Osteoblast (primary cell): ENCODE data around the gene SYT17. TPM values are rescaled to one million over a fixed set of nuclear protein-coding genes. Genes with fewer than 3 reads are reported as not detected.

ENCODE experiments used
- DNase-seq: peaks from one replicate; pipeline ENCODE4 v3.0.0; 2011; ENCODE audit warnings: low spot score, mixed read lengths; ENCODE audit not compliant: insufficient read length; ENCODE audit errors: missing footprints
- H2AFZ ChIP-seq: 2 replicates; pipeline ENCODE4 v1.6.0; 2011; ENCODE audit warnings: mild to moderate bottlenecking, low read length
- H3K27ac ChIP-seq: 2 replicates; pipeline ENCODE4 v1.5.1; 2011; ENCODE audit warnings: mild to moderate bottlenecking, low read depth, low read length, moderate library complexity
- H3K27me3 ChIP-seq: 2 replicates; pipeline ENCODE4 v1.6.0; 2012; ENCODE audit warnings: mild to moderate bottlenecking, control low read depth, inconsistent platforms, low read length, moderate library complexity; ENCODE audit not compliant: insufficient read depth
- H3K36me3 ChIP-seq: 2 replicates; pipeline ENCODE4 v1.5.1; 2011; ENCODE audit warnings: mild to moderate bottlenecking, low read length, control low read depth, moderate library complexity; ENCODE audit not compliant: insufficient read depth
- H3K4me1 ChIP-seq: 2 replicates; pipeline ENCODE4 v1.5.1; 2011; ENCODE audit warnings: mild to moderate bottlenecking, low read length, control low read depth, moderate library complexity; ENCODE audit not compliant: insufficient read depth
- H3K4me2 ChIP-seq: 2 replicates; pipeline ENCODE4 v1.6.0; 2011; ENCODE audit warnings: mild to moderate bottlenecking, low read length; ENCODE audit not compliant: insufficient read depth
- H3K4me3 ChIP-seq: fragments of 200-600 bp; sonication (generic); 3 replicates; pipeline ENCODE4 v1.5.1; 2012; ENCODE audit warnings: mild to moderate bottlenecking, low read length, inconsistent platforms; ENCODE audit not compliant: insufficient read depth
- H3K79me2 ChIP-seq: 2 replicates; pipeline ENCODE4 v1.6.0; 2012; ENCODE audit warnings: mild to moderate bottlenecking, low read length, control low read depth, inconsistent platforms; ENCODE audit not compliant: insufficient read depth
- H3K9me3 ChIP-seq: 2 replicates; pipeline ENCODE4 v1.5.1; 2011; ENCODE audit warnings: low read depth, low read length, control low read depth
- H4K20me1 ChIP-seq: 2 replicates; pipeline ENCODE4 v1.6.0; 2012; ENCODE audit warnings: mild to moderate bottlenecking, low read length, control low read depth; ENCODE audit not compliant: insufficient read depth
- CTCF ChIP-seq: IDR thresholded peaks from 2 replicates; pipeline ENCODE4 v1.5.1; 2011; ENCODE audit warnings: mild to moderate bottlenecking, low read depth, low read length, moderate library complexity; ENCODE audit errors: extremely low read depth
- total RNA-seq: library from RNA; depleted of rRNA; stranded (reverse); fragments of >200 nt; gene quantifications from 2 replicates; pipeline ENCODE4 v1.2.3, GENCODE V29; 2012

The SYT17 gene
- total RNA-seq, 1 donor: under 0.01 TPM

DNA sequence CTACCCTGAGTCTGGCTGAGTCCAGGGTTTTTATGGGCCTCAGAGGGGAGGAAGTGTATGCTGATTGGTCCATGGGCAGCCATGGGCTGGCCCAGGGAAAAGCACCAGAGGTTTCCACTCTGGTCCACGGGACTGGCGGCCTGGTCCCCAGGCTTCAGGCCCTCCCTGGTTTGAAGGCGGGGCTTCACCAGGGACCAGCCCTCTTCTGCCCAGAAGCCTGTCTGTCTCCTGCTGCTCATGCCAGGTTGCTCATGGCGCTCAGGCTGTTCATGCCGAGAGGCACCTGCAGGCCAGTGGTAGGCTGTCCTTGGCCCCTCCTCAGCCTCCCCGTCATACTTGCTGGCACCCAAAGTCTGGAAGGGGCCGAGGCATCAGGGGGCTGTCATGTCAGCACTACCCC is 72.5 kb downstream of the SYT17 start:
- Histone ChIP-seq H4K20me1 (no peaks in the 10 kb centered on the region), H3K4me1 (no peaks in the 10 kb centered on the region)

DNA sequence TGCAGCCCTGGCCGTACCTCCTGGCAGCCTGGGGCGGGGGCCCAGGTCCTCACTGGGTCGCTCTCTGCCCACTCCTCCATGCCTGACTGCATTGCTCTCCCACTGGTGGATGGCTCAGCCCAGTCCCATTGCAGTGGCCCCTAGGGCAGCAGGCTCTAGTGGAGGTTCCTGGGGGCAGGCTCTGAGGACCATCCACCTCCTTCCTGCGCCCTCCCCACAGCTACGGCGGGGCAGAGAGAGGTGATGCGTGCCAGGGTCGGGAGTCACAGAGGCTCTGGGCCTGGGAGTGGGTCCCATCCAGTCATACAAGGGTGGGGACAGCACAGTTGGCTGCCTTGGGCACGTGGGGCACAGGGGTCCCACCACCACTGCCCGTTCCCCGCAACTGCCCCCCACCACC is 73.5 kb downstream of the SYT17 start:
- Histone ChIP-seq H3K27me3 (no peaks in the 10 kb centered on the region), H3K4me1 (no peaks in the 10 kb centered on the region), H4K20me1 (no peaks in the 10 kb centered on the region), H2AFZ (no peak overlapping the region), H3K4me3 (no peak overlapping the region), H3K79me2 (no peaks in the 10 kb centered on the region), H3K4me2 (no peak overlapping the region), H3K36me3 (no peaks in the 10 kb centered on the region), H3K9me3 (no peaks in the 10 kb centered on the region), H3K27ac (no peak overlapping the region)
- peak; percentile 39 for DNase-seq
- TF ChIP-seq CTCF: no peak

More for the DNA sequence above, 72.5 kb downstream of the SYT17 start:
- Histone ChIP-seq H3K4me3 (no peak overlapping the region), H3K27ac (no peak overlapping the region), H3K4me2 (no peak overlapping the region), H3K9me3 (no peaks in the 10 kb centered on the region), H2AFZ (no peak overlapping the region), H3K27me3 (no peaks in the 10 kb centered on the region), H3K79me2 (no peaks in the 10 kb centered on the region), H3K36me3 (no peaks in the 10 kb centered on the region)
- DNase-seq: no peak
- TF ChIP-seq CTCF: no peak

DNA sequence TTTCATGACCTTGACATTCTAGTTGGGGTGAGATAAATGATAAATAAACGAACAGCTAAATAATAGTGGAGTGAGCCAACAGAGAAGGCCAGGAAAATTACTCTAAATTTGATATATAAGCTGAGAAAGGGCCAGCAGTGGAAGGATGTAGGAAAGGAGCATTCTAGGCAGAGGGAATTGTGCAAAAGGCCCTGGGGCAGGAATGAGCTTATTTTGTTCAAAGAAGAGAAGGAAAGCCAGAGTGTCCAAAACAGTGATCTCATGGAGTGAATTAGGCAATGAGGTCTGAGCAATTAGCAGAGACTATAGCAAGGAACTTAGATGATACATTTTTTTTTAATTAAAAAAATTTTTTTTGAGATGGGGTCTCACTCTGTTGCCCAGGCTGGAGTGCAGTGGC is 74.1 kb downstream of the SYT17 start:
- TF ChIP-seq CTCF: no peak
- Histone ChIP-seq H3K27ac (no peak overlapping the region), H4K20me1 (no peaks in the 10 kb centered on the region), H3K36me3 (no peaks in the 10 kb centered on the region), H3K79me2 (no peaks in the 10 kb centered on the region), H3K27me3 (no peaks in the 10 kb centered on the region), H3K4me3 (no peak overlapping the region), H3K9me3 (no peaks in the 10 kb centered on the region), H2AFZ (no peak overlapping the region), H3K4me1 (no peaks in the 10 kb centered on the region), H3K4me2 (no peak overlapping the region)
- DNase-seq: no peak

DNA sequence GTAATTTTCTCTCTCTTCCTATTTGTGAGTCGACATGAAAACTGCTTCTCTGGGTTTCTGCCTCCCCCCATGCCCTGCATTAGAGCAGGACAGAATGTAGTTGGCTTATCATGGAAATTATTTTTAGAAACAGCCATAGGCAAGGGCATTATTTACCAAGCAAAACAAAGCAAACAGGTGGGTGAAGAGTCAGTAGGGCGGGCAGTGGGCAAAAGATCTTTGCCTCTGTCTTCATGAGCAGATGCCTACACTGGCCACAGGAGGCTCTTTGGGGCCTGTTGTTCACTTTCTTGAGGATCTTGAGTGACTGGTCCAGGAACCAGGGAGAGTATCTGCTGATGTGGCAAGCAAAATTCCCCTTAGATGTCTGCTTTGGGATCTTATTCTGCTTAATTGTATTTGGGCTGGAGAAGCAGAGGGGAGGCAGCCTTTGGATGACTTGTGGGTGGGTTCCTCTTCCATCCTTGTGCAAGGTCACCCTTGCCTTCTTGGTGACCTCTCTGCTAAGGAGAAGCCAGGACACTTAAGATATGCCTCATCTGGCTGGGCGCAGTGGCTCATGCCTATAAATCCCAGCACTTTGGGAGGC is 75.0 kb downstream of the SYT17 start:
- Histone ChIP-seq H3K27me3 (no peaks in the 10 kb centered on the region), H3K4me3 (no peak overlapping the region), H3K36me3 (no peaks in the 10 kb centered on the region), H2AFZ (no peak overlapping the region), H3K27ac (no peak overlapping the region), H3K4me1 (no peaks in the 10 kb centered on the region), H3K4me2 (no peak overlapping the region), H3K79me2 (no peaks in the 10 kb centered on the region), H3K9me3 (no peaks in the 10 kb centered on the region), H4K20me1 (no peaks in the 10 kb centered on the region)
- no peak for TF ChIP-seq CTCF
- no peak for DNase-seq
